COLO829 (cell line): ENCODE results near the gene COL1A1.

Experiments used
- DNase-seq: peaks from one replicate; pipeline ENCODE4 v3.0.0; 2012; ENCODE audit warnings: low spot score

COL1A1 gene

DNA sequence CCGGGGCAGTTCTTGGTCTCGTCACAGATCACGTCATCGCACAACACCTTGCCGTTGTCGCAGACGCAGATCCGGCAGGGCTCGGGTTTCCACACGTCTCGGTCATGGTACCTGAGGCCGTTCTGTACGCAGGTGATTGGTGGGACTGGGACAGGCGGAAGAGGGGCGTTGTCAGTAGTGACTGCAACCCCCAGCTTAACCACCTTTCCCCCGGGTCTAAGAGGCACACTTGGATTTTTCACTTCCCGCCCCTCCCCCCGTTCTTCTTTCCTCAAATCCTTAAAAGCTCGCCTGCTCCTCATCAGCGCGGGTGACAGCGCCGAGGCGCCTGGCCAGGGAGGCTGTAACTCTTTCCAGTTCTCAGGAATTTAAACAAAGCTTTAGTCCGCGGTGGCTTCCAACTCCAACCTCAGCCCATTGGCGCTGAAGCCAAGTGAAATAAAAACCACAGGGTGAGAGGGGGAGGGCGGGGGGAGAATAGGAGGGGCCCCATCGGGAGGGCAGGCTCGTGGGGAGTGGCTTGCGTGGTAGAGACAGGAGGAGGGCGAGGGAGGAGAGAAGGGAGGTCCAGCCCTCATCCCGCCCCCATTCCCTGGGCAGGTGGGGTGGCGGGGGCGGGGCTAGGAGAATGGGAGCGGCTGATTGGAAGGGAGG lies 1.5 kb downstream of the COL1A1 start:
- peak; percentile 85 for DNase-seq

- no peak for DNase-seq
Measured at GRCh38 chr17:50199211-50199802, 2.1 kb downstream of the COL1A1 start.

DNA sequence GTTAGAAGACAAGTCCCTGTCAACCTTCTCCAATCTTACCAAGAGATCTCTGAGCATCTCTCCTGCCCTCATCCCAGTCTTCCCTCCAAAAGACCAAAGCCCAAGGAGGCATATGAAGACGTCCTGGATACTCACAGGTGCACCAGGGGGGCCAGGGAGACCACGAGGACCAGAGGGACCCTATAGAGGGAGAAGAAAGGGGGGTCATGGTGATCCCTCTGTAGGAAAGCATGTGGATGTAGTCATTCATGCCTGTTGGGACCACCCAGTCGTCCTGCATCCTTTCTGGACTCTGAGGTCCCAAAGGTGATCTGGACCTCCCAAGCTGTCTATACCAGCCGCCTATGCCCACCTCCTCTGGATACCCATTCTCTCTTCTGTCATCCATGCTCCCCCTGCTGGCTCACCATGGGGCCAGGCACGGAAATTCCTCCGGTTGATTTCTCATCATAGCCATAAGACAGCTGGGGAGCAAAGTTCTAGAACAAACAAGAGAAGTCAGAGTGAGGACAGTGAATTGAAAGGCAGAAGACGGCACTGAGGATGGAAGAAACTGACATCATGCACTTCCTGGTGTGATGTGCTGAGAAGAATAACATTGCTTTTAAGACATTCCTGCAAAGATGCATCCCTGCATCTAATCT lies 3.3 kb downstream of the COL1A1 start:
- DNase-seq, result peak; percentile 58

DNA sequence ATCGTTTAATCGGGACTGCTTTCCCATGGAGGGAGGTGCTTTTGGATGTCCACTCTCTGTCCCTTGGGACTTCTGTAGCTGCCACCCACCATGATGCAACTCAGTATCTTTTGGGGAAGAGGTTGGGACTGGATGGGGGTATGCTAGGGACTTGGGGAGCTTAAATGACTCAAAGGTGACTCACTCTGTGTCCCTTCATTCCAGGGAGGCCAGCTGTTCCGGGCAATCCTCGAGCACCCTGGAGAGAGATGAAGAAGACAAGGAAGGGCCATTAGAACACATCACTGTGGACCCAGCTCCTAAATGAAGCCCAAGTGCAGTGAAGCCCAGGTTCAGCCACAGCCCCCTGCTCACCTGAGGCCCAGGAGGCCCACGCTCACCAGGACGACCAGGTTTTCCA lies 4.6 kb downstream of the COL1A1 start:
- DNase-seq, result no peak

GRCh38 chr17:50196036-50196435 lies 5.4 kb downstream of the COL1A1 start:
- DNase-seq, result no peak

- no peak for DNase-seq
Measured at GRCh38 chr17:50194934-50195865, 6.2 kb downstream of the COL1A1 start.

- DNase-seq, result no peak
Measured at GRCh38 chr17:50194140-50194933, 7.1 kb downstream of the COL1A1 start.

DNA sequence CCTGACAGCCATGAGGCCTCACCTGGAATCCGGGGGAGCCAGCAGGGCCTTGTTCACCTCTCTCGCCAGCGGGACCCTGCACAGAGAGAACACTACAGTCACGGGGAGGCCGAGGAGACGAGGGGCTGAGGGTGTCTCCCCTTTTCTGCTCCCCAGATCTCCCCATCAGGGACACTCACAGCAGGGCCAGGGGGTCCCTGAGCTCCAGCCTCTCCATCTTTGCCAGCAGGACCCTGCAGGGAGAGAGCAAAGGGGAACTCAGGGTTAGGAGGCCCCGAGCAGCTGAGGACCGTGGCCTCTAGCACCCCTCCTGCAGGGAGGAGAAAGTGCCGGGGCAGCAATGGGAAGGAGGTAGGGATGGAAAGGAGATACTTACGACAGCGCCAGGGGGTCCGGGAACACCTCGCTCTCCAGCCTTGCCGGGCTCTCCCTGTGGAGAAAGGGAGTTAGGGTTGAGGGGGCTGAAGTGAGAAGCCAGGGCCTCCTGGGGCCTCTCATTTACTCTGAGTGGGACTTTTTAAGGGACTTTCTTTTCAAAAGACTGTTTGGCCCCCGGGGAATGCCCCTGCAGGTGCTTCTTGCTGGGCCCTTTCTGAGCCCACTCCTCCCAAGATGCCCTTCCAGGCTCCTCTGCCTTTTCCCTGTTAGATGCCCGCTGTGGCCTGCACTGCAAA lies 8.7 kb downstream of the COL1A1 start:
- DNase-seq, result no peak

DNA sequence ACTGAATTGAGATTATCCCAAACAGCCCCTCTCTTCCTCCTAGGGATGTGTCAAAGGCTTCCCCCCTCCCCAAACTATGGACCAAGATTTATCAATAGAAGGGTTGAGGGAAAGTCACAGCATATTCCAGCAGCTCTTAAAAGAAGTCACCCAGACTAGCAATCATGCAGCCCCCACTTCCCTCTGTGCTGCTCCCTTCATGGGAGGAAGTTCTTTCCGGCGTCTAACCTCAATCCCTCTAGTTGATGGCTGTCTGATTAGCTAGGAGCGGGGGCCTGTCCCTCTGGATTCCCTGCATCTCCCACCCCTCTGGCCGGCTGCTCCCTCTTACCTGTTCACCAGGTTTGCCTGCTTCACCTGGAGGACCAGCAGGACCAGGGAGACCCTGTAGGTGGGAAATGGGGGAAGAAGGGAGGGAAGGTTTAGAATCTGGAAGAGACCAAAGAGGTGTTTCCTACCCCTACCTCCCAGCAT lies 9.2 kb downstream of the COL1A1 start:
- no peak for DNase-seq

- DNase-seq, result no peak
Measured at GRCh38 chr17:50191359-50192143, 9.9 kb downstream of the COL1A1 start.

- DNase-seq, result no peak
Measured at GRCh38 chr17:50190603-50191358, 10.7 kb downstream of the COL1A1 start.

DNA sequence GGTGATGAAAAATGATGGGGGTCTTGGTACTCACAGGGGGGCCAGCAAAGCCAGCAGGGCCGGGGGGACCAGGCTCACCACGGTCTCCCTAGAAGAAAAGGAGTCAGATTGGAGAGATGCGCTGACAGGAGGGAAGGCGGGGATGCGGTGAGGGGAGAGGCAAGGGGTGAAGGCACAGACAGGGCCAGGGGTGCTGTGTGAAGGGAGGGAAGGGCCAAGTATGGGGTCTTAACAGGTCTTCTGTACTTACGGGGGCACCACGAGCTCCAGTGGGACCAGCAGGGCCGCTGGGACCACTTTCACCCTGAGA lies 11.2 kb downstream of the COL1A1 start:
- no peak for DNase-seq

DNA sequence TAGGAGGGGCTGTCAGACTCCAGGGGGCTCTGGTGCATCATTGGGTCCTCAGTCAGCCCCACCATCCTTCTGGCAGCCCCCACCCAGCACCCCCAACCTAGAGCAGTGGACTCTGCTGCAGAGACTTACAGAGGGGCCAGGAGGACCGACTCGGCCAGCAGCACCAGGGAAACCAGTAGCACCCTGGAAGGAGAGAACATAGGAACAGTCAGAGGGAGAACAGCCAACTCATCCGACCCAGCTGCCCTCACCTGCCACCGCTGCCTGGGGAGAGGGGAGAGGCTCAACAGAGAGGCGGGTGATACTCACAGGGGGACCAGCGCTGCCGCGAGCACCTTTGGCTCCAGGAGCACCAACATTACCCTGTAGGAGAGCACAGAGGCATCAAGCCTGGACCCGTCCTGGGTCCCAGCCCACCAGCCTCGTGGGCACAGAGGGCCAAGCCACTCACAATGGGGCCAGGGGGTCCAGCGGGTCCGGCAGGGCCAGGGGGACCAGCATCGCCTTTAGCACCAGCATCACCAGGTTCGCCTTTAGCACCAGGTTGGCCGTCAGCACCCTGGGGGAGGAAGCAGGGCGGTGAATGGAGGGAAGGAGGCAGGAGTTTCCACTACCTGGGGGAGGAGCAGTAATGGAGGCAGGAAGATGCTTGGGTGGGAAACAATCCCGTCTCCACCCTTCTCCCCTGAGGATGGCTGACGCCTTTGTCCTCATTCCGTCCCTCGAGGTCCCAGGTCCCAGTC lies 11.7 kb downstream of the COL1A1 start:
- DNase-seq, result no peak

DNA sequence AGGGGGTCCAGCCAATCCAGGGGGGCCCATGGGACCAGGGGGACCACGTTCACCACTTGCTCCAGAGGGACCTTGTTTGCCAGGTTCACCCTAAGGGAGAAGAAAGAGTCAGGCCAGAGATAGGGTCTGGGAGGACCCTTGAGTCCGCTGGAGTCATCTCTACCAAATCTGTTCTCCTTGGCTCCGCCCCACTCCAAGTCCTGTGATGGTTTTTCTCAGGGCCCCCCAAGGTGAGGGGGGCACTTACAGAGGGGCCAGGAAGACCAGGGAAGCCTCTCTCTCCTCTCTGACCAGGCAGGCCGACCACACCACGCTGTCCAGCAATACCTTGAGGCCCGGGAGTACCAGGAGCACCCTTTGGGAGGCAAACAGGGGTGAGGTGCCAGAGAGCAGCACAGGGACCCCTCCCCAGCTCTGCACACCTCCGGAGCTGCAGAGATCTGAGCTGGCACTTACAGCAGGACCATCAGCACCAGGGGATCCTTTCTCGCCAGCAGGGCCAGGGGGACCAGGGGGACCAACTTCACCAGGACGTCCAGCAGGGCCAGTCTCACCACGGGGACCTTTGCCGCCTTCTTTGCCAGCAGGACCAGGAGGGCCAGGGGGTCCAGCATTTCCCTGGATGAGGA lies 12.4 kb downstream of the COL1A1 start:
- no peak for DNase-seq

DNA sequence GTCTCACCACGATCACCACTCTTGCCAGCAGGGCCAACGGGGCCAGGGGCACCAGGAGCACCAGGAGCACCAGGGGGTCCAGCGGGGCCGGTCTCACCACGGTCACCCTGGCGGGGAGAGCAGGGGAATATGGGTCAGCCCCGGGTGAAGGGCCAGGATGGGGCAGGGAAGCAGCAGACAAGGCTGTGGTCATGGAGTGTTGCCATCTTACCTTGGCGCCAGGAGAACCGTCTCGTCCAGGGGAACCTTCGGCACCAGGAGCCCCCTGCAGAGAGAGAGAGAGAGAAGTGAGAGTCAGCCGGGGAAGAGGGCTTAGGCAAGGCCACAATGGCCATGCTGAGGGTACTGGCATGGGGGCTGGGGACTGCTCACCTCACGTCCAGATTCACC lies 12.9 kb downstream of the COL1A1 start:
- DNase-seq, result no peak

GRCh38 chr17:50187751-50188530 lies 13.5 kb downstream of the COL1A1 start:
- no peak for DNase-seq

DNA sequence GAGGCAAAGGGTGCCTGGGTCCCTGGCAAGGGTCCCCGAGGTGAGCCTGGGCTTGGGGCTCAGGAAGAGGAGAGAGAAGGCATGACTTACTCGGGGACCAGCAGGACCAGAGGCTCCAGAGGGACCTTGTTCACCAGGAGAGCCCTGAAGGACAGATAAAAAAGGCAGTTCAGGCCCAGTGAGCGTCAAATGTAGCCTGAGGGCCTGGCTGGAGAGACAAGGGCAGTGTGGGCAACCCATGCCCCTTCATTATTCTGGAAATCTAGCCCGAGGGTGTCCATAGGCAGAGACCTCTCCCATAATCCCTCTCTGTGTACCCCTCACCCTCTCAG lies 14.1 kb downstream of the COL1A1 start:
- no peak for DNase-seq
